NT2/D1 (cell line): ENCODE results near the gene GORASP1.

Source experiments
- SUZ12 ChIP-seq: IDR thresholded peaks from 2 replicates; pipeline ENCODE4 v1.6.1; 2011; ENCODE audit not compliant: insufficient read length, insufficient read depth; ENCODE audit errors: extremely low read depth
- YY1 ChIP-seq: IDR thresholded peaks from 2 replicates; pipeline ENCODE4 v1.6.1; 2011; ENCODE audit not compliant: insufficient read length, insufficient read depth
- ZNF274 ChIP-seq: IDR thresholded peaks from 2 replicates; pipeline ENCODE4 v1.6.1; 2011; ENCODE audit warnings: mild to moderate bottlenecking, low read depth, low read length

- no peak for TF ChIP-seq YY1
- TF ChIP-seq SUZ12, result no peak
- TF ChIP-seq ZNF274, result no peak
These were observed 8.9 kb downstream of the GORASP1 start for GRCh38 chr3:39098473-39099000.
